HepG2 (cell line): ENCODE results near the gene NARF. TPM values are rescaled to one million over a fixed set of nuclear protein-coding genes. Genes with fewer than 3 reads are reported as not detected.

Source experiments
- AFF4 ChIP-seq: sonication (generic); formaldehyde crosslinking; IDR thresholded peaks from 2 replicates; pipeline ENCODE4 v1.4.0; 2020; ENCODE audit warnings: missing genetic modification reagents
- CC2D1A ChIP-seq: sonication (generic); formaldehyde crosslinking; IDR thresholded peaks from 2 replicates; pipeline ENCODE4 v1.8.1; 2023; ENCODE audit warnings: mild to moderate bottlenecking, missing genetic modification reagents
- CREB1 ChIP-seq, 2 experiments: fragments of 450-650 bp in 1 of 2; IDR thresholded peaks; 2 replicates each; pipeline ENCODE4 v1.6.1; 2016 to 2017; ENCODE audit warnings: control low read depth in 1 of 2, mild to moderate bottlenecking in 1 of 2, missing compliant biosample characterization in 1 of 2, missing genetic modification characterization in 1 of 2
- DNMT1 ChIP-seq: sonication (generic); formaldehyde crosslinking; IDR thresholded peaks from 2 replicates; pipeline ENCODE4 v1.5.1; 2020; ENCODE audit warnings: mild to moderate bottlenecking, missing genetic modification reagents
- DPF2 ChIP-seq: sonication (generic); formaldehyde crosslinking; IDR thresholded peaks from 2 replicates; pipeline ENCODE4 v1.4.0; 2020; ENCODE audit warnings: mild to moderate bottlenecking, low read depth, missing genetic modification reagents, borderline replicate concordance
- GABPA ChIP-seq, 2 experiments: IDR thresholded peaks; 2 replicates each; pipeline ENCODE4 v1.6.1; 2011 to 2016; ENCODE audit warnings: low read depth in 2 of 2, low read length in 1 of 2, missing biosample characterization in 1 of 2, missing genetic modification characterization in 1 of 2
- GATAD2A ChIP-seq: IDR thresholded peaks from 2 replicates; pipeline ENCODE4 v1.6.1; 2016
- MEF2D ChIP-seq: sonication (generic); formaldehyde crosslinking; IDR thresholded peaks from 2 replicates; pipeline ENCODE4 v1.5.1; 2020; ENCODE audit warnings: mild to moderate bottlenecking, missing genetic modification reagents
- NR3C1 ChIP-seq: sonication (generic); formaldehyde crosslinking; IDR thresholded peaks from 2 replicates; pipeline ENCODE4 v1.4.0; 2020; ENCODE audit warnings: missing genetic modification reagents
- PRDM10 ChIP-seq: sonication (generic); formaldehyde crosslinking; IDR thresholded peaks from 2 replicates; pipeline ENCODE4 v1.4.0; 2020; ENCODE audit warnings: low read depth, missing genetic modification reagents
- RARA ChIP-seq: IDR thresholded peaks from 2 replicates; pipeline ENCODE4 v1.6.1; 2016; ENCODE audit warnings: missing genetic modification reagents, missing compliant biosample characterization
- RCOR2 ChIP-seq: IDR thresholded peaks from 2 replicates; pipeline ENCODE4 v1.6.1; 2016; ENCODE audit warnings: missing biosample characterization, missing genetic modification reagents
- STAG1 ChIP-seq: sonication (generic); formaldehyde crosslinking; IDR thresholded peaks from 2 replicates; pipeline ENCODE4 v1.4.0; 2020; ENCODE audit warnings: missing genetic modification reagents
- ZBTB25 ChIP-seq: IDR thresholded peaks from 2 replicates; pipeline ENCODE4 v1.6.1; 2018; ENCODE audit warnings: missing genetic modification reagents
- ZBTB42 ChIP-seq: sonication (generic); formaldehyde crosslinking; IDR thresholded peaks from 2 replicates; pipeline ENCODE4 v1.5.0; 2020; ENCODE audit warnings: mild to moderate bottlenecking, missing genetic modification reagents
- ZNF44 ChIP-seq: sonication (generic); formaldehyde crosslinking; IDR thresholded peaks from 2 replicates; pipeline ENCODE4 v1.5.1; 2020; ENCODE audit warnings: mild to moderate bottlenecking, missing genetic modification reagents
- ZNF7 ChIP-seq: IDR thresholded peaks from 2 replicates; pipeline ENCODE4 v1.6.1; 2016; ENCODE audit warnings: missing biosample characterization, missing genetic modification reagents
- ZSCAN5A ChIP-seq: sonication (generic); formaldehyde crosslinking; IDR thresholded peaks from 2 replicates; pipeline ENCODE4 v1.8.0; 2022; ENCODE audit warnings: mild to moderate bottlenecking, missing genetic modification reagents, borderline replicate concordance
- polyA plus RNA-seq, 8 experiments: library from polyadenylated mRNA; depleted of rRNA in 3 of 8; stranded (reverse) in 7 of 8; unstranded in 1 of 8; fragments of >200 nt; fragmentation: Illumina TruSeq in 4 of 8; extraction: Trizol in 4 of 8; gene quantifications; 2 replicates each; pipeline versions ENCODE4 v1.2.1 to v1.2.3, GENCODE V29; 2011 to 2016; ENCODE audit warnings: low read depth in 4 of 8, missing spikeins in 1 of 8, mixed read lengths in 1 of 8; ENCODE audit not compliant: insufficient read depth in 1 of 8
- total RNA-seq, 5 experiments: library from RNA; depleted of rRNA; stranded (reverse); fragments of >200 nt; fragmentation: Illumina TruSeq; extraction: Trizol; gene quantifications; 2 replicates each; pipeline ENCODE4 v1.2.3, GENCODE V29; 2016; ENCODE audit warnings: low read depth in 1 of 5

Gene NARF
- total and polyA plus RNA-seq, 2 of the 13 experiments (the other 11 are each of a cell fraction or from before 2014, with no cell fraction given): 61.1 to 144 TPM

GRCh38 chr17:82518826-82519810 is 60.6 kb downstream of the NARF start, which contains the start of gene FOXK2 (continued):
- no peak for TF ChIP-seq CC2D1A (CRISPR knock-in tag)
- TF ChIP-seq MEF2D (CRISPR knock-in tag): no peak
- TF ChIP-seq AFF4: no peak
- no peak for TF ChIP-seq DNMT1 (CRISPR knock-in tag)
- peak; percentile 81 for TF ChIP-seq CREB1 (IDR thresholded peaks at IDR 0.05)
- TF ChIP-seq CREB1 (CRISPR knock-in tag; IDR thresholded peaks at IDR 0.05): no peak
- TF ChIP-seq NR3C1: no peak
- TF ChIP-seq ZSCAN5A (CRISPR knock-in tag): no peak
- TF ChIP-seq STAG1 (CRISPR knock-in tag): peak; percentile 12; the same call in 1 of the 2 replicates
- TF ChIP-seq ZBTB42 (CRISPR knock-in tag): no peak
- TF ChIP-seq ZNF44 (CRISPR knock-in tag): peak; percentile 74
- TF ChIP-seq PRDM10 (CRISPR knock-in tag): 0 out of 2 replicates have a peak, but pooled peaks have one; percentile 13
- TF ChIP-seq GABPA (IDR thresholded peaks at IDR 0.05; ENCODE audit: low read depth, low read length): peak; percentile 66
- TF ChIP-seq GABPA (CRISPR knock-in tag; IDR thresholded peaks at IDR 0.05; ENCODE audit: low read depth): peak; percentile 30; the same call in 1 of the 2 replicates
- TF ChIP-seq DPF2 (CRISPR knock-in tag): no peak
- TF ChIP-seq RARA (CRISPR knock-in tag): peak; percentile 22; the same call in 1 of the 2 replicates
- peak; percentile 93; the same call in 1 of the 2 replicates for TF ChIP-seq ZBTB25 (CRISPR knock-in tag)
- TF ChIP-seq RCOR2: peak; percentile 62; the same call in 1 of the 2 replicates
- TF ChIP-seq GATAD2A (CRISPR knock-in tag): 0 out of 2 replicates have a peak, but pooled peaks have one; percentile 42
- no peak for TF ChIP-seq ZNF7
